ENCODE measurements around the gene MELK.

MELK gene

DNA sequence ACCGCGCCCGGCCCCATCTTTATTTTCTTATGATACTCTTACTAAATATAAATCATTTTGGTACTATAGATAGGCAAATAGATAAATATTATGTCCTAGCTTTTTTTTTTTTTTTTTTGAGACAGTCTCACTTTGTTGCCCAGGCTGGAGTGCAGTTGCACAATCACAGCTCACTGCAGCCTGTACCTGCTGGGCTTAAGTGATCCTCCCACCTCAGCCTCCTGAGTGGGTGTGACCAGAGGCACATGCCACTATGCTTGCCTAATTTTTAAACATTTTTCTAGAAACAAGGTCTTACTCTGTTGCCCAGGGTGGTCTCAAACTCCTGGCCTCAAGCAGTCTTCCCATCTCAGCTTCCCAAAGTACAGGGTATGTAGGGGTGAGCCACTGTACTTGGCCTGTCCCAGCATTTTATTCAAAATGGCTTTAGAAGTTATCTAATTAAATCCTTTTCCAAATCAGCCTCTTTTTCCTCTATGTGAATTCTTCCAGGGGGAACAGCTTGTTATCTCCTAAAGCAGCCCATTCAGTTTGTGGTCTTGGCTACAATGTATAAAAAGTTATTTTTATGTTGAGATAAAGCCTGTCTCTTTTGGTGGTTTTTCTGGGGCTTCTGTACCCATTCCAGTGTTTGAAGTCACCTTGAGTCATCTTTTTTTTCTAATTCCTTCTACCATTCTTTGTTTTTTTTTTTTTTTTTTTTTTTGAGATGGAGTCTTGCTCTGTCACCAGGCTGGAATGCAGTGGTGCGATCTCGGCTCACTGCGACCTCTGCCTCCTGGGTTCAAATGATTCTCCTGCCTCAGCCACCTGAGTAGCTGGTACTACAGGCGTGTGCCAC lies 12.1 kb downstream of the MELK start:
- DNase-seq: no peak

DNA sequence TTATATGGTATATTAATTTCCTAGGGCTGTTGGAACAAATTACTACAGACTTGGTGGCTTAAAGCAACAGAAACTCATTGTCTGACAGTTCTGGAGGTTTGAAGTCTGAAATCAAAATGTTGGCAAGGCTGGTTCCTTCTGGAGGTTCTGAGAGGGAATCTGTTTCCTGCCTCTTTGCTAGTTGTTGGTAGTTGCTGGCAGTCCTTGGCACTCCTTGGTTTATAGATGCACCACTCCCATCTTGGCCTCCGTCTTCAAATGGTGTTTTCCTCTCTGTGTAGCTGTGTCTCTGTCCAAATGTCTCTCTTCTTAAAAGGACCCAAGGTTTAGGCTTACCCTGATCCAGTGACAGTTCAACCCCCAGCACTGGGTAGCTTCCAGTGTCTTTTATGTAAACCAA lies 17.5 kb downstream of the MELK start:
- no peak for DNase-seq

GRCh38 chr9:36592801-36593583 lies 20.3 kb downstream of the MELK start:
- DNase-seq: no peak

DNA sequence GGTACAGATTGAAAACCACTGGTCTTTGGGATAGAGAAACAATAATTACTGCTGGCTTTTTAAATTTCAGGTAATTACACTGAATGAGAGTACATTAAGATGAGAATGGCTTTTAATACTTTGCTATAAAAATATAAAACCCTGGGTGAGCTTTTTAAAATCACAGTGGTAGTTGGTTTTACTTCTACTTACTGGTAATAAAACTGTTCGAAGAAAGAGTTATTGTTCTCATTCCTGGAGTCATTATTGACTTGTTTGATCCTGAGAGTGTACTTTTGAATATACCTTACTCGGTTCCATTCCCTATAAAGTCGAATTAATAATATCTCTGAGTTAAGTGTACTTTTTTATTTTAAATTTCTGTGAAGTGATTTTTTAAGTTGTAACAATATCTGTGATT lies 21.5 kb downstream of the MELK start:
- DNase-seq: no peak

DNA sequence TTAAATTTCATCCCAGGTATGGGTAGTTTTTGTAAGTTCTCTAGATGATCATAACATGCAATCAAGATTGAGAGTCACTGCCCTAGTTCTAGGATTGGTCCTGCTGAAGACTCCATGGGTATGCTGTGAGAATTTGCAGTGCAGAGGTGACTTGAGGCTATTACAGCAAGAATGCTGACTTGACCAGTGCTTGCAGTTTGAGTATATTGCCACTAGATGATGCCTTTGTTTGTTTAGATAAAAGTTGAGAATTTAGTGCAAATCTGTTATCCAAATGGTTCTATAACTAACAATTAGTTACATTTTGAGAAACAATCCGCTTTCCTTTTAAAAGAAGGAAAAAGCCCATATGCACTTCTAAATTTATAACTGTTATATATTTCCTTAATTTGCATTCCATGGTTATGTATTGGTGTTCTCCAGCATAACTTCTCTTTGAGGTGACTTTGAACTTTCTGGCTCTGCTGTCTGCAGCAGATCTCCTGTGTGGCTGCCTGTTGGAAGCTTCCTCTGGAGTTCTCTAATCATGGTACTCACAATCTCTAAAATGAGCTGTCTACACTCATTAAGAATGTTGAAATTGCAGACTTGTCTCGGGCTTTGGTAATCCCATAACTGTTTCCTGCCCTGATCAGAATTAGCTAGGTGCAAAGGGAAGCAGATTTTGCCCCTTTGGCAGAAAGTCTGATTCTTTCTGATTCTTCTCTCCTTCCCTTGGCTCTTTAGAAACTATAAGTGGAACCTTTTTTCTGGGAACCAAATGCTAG lies 24.9 kb downstream of the MELK start:
- no peak for DNase-seq

DNA sequence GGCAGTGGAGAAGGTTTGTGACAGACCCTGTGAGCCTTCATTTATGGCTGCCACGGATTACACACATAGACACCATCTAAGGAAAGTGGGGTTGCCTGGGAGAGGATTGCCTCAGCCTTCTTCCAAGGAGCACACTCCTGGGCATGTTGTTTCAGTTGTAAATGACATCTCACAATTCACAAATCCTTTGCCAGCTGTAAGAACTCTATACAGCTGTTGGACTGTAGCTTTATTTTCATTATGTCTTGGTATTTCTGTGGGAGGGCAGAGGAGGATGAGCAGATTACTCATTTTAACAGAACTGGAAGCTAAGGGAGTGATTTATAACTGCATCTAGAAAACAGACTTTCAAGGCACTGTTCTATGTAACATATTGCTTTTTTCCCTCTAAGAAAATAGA lies 25.6 kb downstream of the MELK start:
- DNase-seq: no peak

- no peak for DNase-seq
Measured at GRCh38 chr9:36603006-36603405, 30.3 kb downstream of the MELK start.

DNA sequence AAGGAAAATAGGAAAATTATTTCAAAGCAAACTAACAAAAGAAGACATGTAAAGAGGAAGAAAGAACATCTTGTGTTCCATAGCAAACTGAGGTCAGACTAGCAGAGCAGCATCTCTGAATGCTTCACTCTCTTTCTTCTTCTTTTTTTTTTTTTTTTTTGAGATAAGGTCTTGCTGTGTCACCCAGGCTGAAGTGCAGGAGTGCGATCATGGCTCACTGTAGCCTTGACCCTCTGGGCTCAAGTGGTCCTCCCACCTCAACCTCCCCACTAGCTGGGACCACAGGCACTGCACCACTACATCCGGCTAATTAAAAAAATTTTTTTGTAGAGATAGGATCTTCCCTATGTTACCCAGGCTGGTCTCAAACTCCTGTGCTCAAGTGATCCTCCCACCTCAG lies 36.6 kb downstream of the MELK start:
- DNase-seq: no peak

GRCh38 chr9:36622121-36622520 lies 49.4 kb downstream of the MELK start:
- DNase-seq: no peak

GRCh38 chr9:36623280-36623679 lies 50.6 kb downstream of the MELK start:
- no peak for DNase-seq

- no peak for DNase-seq
Measured at GRCh38 chr9:36625006-36625615, 52.4 kb downstream of the MELK start.

DNA sequence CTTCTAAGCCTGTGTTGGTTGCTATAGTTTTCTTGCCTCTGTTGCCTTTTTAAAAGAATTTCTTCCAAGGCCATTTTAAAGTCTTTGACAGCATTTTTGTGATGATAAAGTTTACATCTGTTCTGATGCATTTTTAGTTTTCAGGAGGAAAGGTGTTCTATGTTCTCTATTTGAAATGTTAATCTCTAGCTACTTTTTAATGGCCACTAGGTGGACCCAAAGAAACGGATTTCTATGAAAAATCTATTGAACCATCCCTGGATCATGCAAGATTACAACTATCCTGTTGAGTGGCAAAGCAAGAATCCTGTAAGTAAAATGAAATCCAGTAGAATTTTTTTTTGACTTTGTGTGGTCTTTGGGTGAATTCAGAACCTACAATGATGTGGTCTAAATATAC lies 60.2 kb downstream of the MELK start:
- no peak for DNase-seq

GRCh38 chr9:36637491-36638270 lies 65.0 kb downstream of the MELK start:
- DNase-seq: no peak

DNA sequence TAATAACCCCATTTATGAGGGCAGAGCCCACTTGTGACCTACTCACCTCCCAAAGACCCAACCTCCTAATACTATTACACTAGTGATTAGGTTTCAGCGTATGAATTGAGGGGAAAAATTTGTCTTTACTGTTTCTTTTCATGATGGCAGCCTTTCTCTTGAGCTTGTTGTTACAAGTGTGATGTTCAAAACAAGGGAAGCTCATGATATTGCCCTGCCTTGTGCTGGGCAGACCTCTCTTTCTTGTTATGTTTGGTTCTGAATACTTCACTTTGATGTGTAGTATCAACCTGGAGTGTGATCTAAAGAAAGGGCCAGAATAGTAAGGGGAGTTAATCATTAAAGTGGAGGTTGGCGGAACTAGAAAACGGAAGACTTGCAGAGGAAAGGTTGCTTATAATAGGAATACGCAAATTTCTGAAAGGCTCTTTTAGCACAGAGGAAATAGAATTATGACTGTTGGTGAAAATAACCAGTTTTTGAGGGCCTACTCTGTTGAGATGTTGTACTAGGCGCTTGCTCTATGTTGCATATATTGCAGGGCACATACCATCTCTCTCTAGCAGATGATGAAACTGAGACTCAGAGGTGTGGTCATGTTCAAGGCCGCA lies 68.2 kb downstream of the MELK start:
- DNase-seq: no peak

GRCh38 chr9:36642817-36643216 lies 70.1 kb downstream of the MELK start:
- no peak for DNase-seq

DNA sequence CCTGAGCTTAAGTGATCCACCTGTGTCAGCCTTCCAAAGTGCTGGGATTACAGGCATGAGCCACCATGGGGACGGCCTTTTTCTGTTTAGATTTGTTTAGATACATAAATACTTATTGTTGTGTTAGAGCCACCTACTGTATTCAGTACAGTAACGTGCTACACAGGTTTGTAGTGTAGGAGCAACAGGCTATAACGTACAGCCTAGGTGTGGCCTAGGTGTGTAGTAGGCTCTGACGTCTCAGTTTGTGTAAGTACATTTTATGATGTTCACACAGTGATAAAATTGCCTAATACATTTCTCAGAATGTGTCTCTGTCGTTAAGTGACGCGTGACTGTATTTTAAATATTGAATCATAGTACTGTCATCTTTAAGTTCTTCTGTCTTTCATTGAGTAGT lies 84.1 kb downstream of the MELK start:
- no peak for DNase-seq

GRCh38 chr9:36659500-36659899 lies 86.8 kb downstream of the MELK start:
- DNase-seq: no peak

GRCh38 chr9:36664806-36665205 lies 92.1 kb downstream of the MELK start:
- no peak for DNase-seq

GRCh38 chr9:36665387-36665786 lies 92.7 kb downstream of the MELK start:
- no peak for DNase-seq

DNA sequence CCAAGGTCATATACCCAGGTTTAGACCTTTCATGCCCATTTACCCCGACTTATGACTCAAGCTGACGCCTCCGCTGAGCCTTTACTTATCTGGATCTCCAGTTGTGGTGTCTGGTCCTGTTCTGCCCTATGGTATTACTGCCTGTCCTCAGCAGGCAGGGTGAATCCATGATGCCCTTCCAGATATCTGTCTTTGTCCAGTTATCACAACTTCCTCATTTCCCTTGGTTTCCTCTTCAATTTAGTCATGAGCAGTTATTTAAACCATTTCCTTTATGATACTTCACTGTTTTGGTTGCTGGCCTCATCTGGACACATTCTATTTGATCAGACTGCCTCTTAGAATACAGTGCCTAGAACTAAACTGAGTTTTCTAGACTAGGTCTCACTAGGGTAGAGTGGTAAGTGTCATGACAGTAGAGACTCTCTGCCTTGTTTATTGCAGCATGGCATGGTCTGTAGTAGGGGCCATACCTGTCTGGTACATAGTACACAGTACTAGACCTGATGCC lies 93.3 kb downstream of the MELK start:
- no peak for DNase-seq

GRCh38 chr9:36671561-36671960 lies 98.9 kb downstream of the MELK start:
- DNase-seq: no peak

DNA sequence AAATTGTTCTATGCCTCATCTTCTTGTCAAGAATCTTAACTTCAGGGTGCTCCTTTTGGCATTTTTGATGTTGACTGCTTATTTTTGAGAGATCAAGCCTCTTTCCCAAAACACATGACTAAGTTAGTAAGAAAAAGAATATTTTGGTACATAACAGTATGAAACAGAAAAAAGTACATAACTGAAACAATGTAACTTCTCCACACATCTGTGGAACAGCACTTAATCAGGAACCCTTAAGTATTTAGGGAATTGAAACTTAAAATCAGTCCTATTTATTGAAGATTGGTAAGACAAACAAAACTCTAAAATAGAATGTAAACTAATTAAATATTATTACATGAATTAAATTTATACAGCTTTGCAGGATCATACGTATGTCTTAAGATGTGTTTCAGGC lies 103.4 kb downstream of the MELK start:
- no peak for DNase-seq
